H1 (cell line): ENCODE measurements around the gene ATP9B. TPM values are rescaled to one million over a fixed set of nuclear protein-coding genes. Genes with fewer than 3 reads are reported as not detected.

ENCODE experiments used
- ATF2 ChIP-seq: IDR thresholded peaks from 2 replicates; pipeline ENCODE4 v1.6.1; 2012; ENCODE audit warnings: low read length, inconsistent platforms
- CHD7 ChIP-seq: fragments of 300-600 bp; sonication (generic); IDR thresholded peaks from 2 replicates; pipeline ENCODE4 v1.7.1; 2012; ENCODE audit warnings: low read length, moderate library complexity, mild to moderate bottlenecking, inconsistent platforms; ENCODE audit not compliant: insufficient replicate concordance
- FOSL1 ChIP-seq: IDR thresholded peaks from 2 replicates; pipeline ENCODE4 v1.6.1; 2011; ENCODE audit warnings: mild to moderate bottlenecking, low read depth, low read length, moderate library complexity; ENCODE audit not compliant: insufficient read depth
- JUN ChIP-seq: IDR thresholded peaks from 2 replicates; pipeline ENCODE4 v1.6.1; 2011; ENCODE audit warnings: low read depth, mild to moderate bottlenecking, improper control_type of control experiment, low read length
- KDM5A ChIP-seq: fragments of 200-600 bp; IDR thresholded peaks from 2 replicates; pipeline ENCODE4 v1.7.1; 2012; ENCODE audit warnings: mild to moderate bottlenecking, low read length, inconsistent platforms, mixed read lengths
- SIX5 ChIP-seq: IDR thresholded peaks from 2 replicates; pipeline ENCODE4 v1.6.1; 2011; ENCODE audit warnings: mild to moderate bottlenecking, low read depth, low read length
- TCF12 ChIP-seq: IDR thresholded peaks from 2 replicates; pipeline ENCODE4 v1.6.1; 2011; ENCODE audit warnings: low read depth, mild to moderate bottlenecking, low read length
- ZNF274 ChIP-seq: IDR thresholded peaks from 2 replicates; pipeline ENCODE4 v1.7.0; 2012; ENCODE audit warnings: low read length, borderline replicate concordance; ENCODE audit errors: extremely low read depth
- polyA plus RNA-seq, 7 experiments: library from polyadenylated mRNA; depleted of rRNA in 3 of 7; stranded (reverse) in 5 of 7; unstranded in 2 of 7; fragments of >200 nt in 5 of 7; fragments of 200-250 nt in 2 of 7; gene quantifications; 1 replicate in 5 of 7; 2 replicates in 1 of 7; 4 replicates in 1 of 7; pipeline versions ENCODE4 v1.2.1 to v1.2.3, GENCODE V29; 2011 to 2013; ENCODE audit warnings: missing spikeins in 2 of 7, mixed read lengths in 2 of 7
- total RNA-seq: library from RNA; stranded (reverse); fragmentation: NEBNext Ultra II Directional; extraction: Animal tissue kit (Norgen Biotek cat#: 25700); gene quantifications from 2 replicates; pipeline ENCODE4 v1.2.1, GENCODE V29; 2021

The ATP9B gene
- total and polyA plus RNA-seq, 2 of the 8 experiments (the other 6 are each of a cell fraction or from before 2014, with no cell fraction given): 15.1 to 21.7 TPM

GRCh38 chr18:79394534-79395307 is 325.5 kb downstream of the ATP9B start (continued):
- no peak for TF ChIP-seq CHD7
- TF ChIP-seq ZNF274: no peak
- no peak for TF ChIP-seq TCF12
- TF ChIP-seq KDM5A: no peak
- no peak for TF ChIP-seq JUN
- no peak for TF ChIP-seq SIX5
- no peak for TF ChIP-seq ATF2
- TF ChIP-seq FOSL1: no peak
